ENCODE measurements around the gene RNPEPL1. TPM values are rescaled to one million over a fixed set of nuclear protein-coding genes. Genes with fewer than 3 reads are reported as not detected.

The RNPEPL1 gene
- total RNA-seq, 1 experiment from 2014 or later, result 101 TPM

- TF ChIP-seq EZH2 (IDR thresholded peaks at IDR 0.05; ENCODE audit: low read depth) (no peak), CTCF (conservative IDR thresholded peaks at IDR 0.05) (no peak)
- H3K27me3 ChIP-seq (ENCODE audit: insufficient read depth, low read depth), result no peaks in the 10 kb centered on the region
- ChIA-PET CTCF (no interaction called here), POLR2A (ENCODE audit: unreplicated experiment) (no interaction called here)
- no peaks in the 10 kb centered on the region for H3K4me1 ChIP-seq (replicated peaks; ENCODE audit: insufficient read depth)
- no peaks in the 10 kb centered on the region for H3K9me3 ChIP-seq (ENCODE audit: insufficient read depth, low read depth)
- no peak overlapping the region for H3K4me3 ChIP-seq
- BruUV-seq (replicated peaks), result no TSS peak
- H3K36me3 ChIP-seq (ENCODE audit: low read depth), result 0 out of 2 replicates have a peak, but pooled peaks cover 4% of the 10 kb centered on the region
- H3K9me2 ChIP-seq (ENCODE audit: insufficient read depth), result no peaks in the 10 kb centered on the region
- H4K20me1 ChIP-seq (ENCODE audit: insufficient read depth), result peaks cover 12% of the 10 kb centered on the region
- no peak for DNase-seq
- H3K79me2 ChIP-seq (ENCODE audit: low read depth), result no peaks in the 10 kb centered on the region
- intact Hi-C loops (cut with micrococcal nuclease; ENCODE audit: unreplicated experiment), result no loop called here
- H3K4me2 ChIP-seq, result no peak overlapping the region
- H2AFZ ChIP-seq, result no peak overlapping the region
- no peaks in the 10 kb centered on the region for H3F3A ChIP-seq (ENCODE audit: insufficient read depth, low read depth)
- H3K27ac ChIP-seq, result no peak overlapping the region
These were observed 30.1 kb downstream of the RNPEPL1 start for GRCh38 chr2:240598311-240598911.

- POLR2A ChIA-PET (ENCODE audit: unreplicated experiment), result no interaction called here
- no TSS peak for BruUV-seq (replicated peaks)
- TF ChIP-seq CTCF (conservative IDR thresholded peaks at IDR 0.05), result no peak
- no peak for TF ChIP-seq EZH2 (IDR thresholded peaks at IDR 0.05; ENCODE audit: low read depth)
These were observed 30.9 kb downstream of the RNPEPL1 start for GRCh38 chr2:240599141-240599583.

GRCh38 chr2:240600451-240600961, 32.2 kb downstream of the RNPEPL1 start:
- BruUV-seq (replicated peaks), result no TSS peak

More at GRCh38 chr2:240599141-240599583, 30.9 kb downstream of the RNPEPL1 start:
- H3K27me3 ChIP-seq (ENCODE audit: insufficient read depth, low read depth), result no peaks in the 10 kb centered on the region
- no peaks in the 10 kb centered on the region for H3K9me2 ChIP-seq (ENCODE audit: insufficient read depth)
- H3K4me1 ChIP-seq (replicated peaks; ENCODE audit: insufficient read depth), result no peaks in the 10 kb centered on the region
- no peaks in the 10 kb centered on the region for H3F3A ChIP-seq (ENCODE audit: insufficient read depth, low read depth)
- H3K79me2 ChIP-seq (ENCODE audit: low read depth), result no peaks in the 10 kb centered on the region
- no peak for DNase-seq
- 0 out of 2 replicates have a peak, but pooled peaks cover 4% of the 10 kb centered on the region for H3K36me3 ChIP-seq (ENCODE audit: low read depth)
- H3K27ac ChIP-seq, result no peak overlapping the region
- no peaks in the 10 kb centered on the region for H3K9me3 ChIP-seq (ENCODE audit: insufficient read depth, low read depth)
- intact Hi-C loops (cut with micrococcal nuclease; ENCODE audit: unreplicated experiment), result no loop called here
- H2AFZ ChIP-seq, result no peak overlapping the region
- H3K4me3 ChIP-seq, result no peak overlapping the region
- no peak overlapping the region for H3K4me2 ChIP-seq
- CTCF ChIA-PET, result no interaction called here
- H4K20me1 ChIP-seq (ENCODE audit: insufficient read depth), result peaks cover 12% of the 10 kb centered on the region

More at GRCh38 chr2:240600451-240600961, 32.2 kb downstream of the RNPEPL1 start:
- H3K4me1 ChIP-seq (replicated peaks; ENCODE audit: insufficient read depth), result no peaks in the 10 kb centered on the region
- no peak for DNase-seq
- H2AFZ ChIP-seq, result no peak overlapping the region
- intact Hi-C loops (cut with micrococcal nuclease; ENCODE audit: unreplicated experiment), result no loop called here
- no peak overlapping the region for H3K4me2 ChIP-seq
- H4K20me1 ChIP-seq (ENCODE audit: insufficient read depth), result peaks cover 8% of the 10 kb centered on the region
- H3K27me3 ChIP-seq (ENCODE audit: insufficient read depth, low read depth), result no peaks in the 10 kb centered on the region
- no peak overlapping the region for H3K27ac ChIP-seq
- TF ChIP-seq CTCF (conservative IDR thresholded peaks at IDR 0.05) (no peak), EZH2 (IDR thresholded peaks at IDR 0.05; ENCODE audit: low read depth) (no peak)
- CTCF ChIA-PET, result no interaction called here
- POLR2A ChIA-PET (ENCODE audit: unreplicated experiment), result no interaction called here
- H3K36me3 ChIP-seq (ENCODE audit: low read depth), result 0 out of 2 replicates have a peak, but pooled peaks cover 4% of the 10 kb centered on the region
- no peaks in the 10 kb centered on the region for H3K79me2 ChIP-seq (ENCODE audit: low read depth)
- H3K9me2 ChIP-seq (ENCODE audit: insufficient read depth), result no peaks in the 10 kb centered on the region
- H3K9me3 ChIP-seq (ENCODE audit: insufficient read depth, low read depth), result no peaks in the 10 kb centered on the region
- H3K4me3 ChIP-seq, result no peak overlapping the region
- H3F3A ChIP-seq (ENCODE audit: insufficient read depth, low read depth), result no peaks in the 10 kb centered on the region
